GM21447 (cell line): ENCODE results near the gene RPS6KA4.
"Not testable (repeated sequence)": the region's sequence is repeated elsewhere in the genome, so short reads cannot be mapped to it uniquely, and the experiment has no call there.

Experiments used
- ATAC-seq: cut with Tn5 transposase; IDR thresholded peaks from one replicate; pipeline ENCODE4 v1.9.1; 2021; ENCODE audit not compliant: unreplicated experiment

The RPS6KA4 gene

GRCh38 chr11:64415286-64415685 lies 56.3 kb downstream of the RPS6KA4 start:
- no peak for ATAC-seq

- ATAC-seq = no peak
These were observed 57.2 kb downstream of the RPS6KA4 start for GRCh38 chr11:64415996-64416728.

GRCh38 chr11:64418233-64418632 lies 59.3 kb downstream of the RPS6KA4 start:
- not testable (repeated sequence) for ATAC-seq

- ATAC-seq = no peak
These were observed 60.4 kb downstream of the RPS6KA4 start for GRCh38 chr11:64419257-64419790.

- no peak for ATAC-seq
These were observed 61.0 kb downstream of the RPS6KA4 start for GRCh38 chr11:64419818-64420485.
